GM18505 (cell line): Measurements from ENCODE around the gene LINC00237.

Source experiments
- ATAC-seq: cut with Tn5 transposase; IDR thresholded peaks from one replicate; pipeline ENCODE4 v1.9.1; 2021; ENCODE audit not compliant: unreplicated experiment
- POLR2A ChIP-seq: IDR thresholded peaks from 4 replicates; pipeline ENCODE4 v1.6.1; 2011; ENCODE audit warnings: borderline replicate concordance; ENCODE audit not compliant: insufficient read depth, insufficient read length; ENCODE audit errors: extremely low read depth

Gene LINC00237

GRCh38 chr20:21099751-21100577 lies 6.2 kb downstream of the LINC00237 start:
- TF ChIP-seq POLR2A: no peak
- ATAC-seq: no peak

GRCh38 chr20:21096321-21097043 lies 9.7 kb downstream of the LINC00237 start:
- no peak for ATAC-seq
- TF ChIP-seq POLR2A: no peak

GRCh38 chr20:21092806-21093205 lies 13.4 kb downstream of the LINC00237 start:
- ATAC-seq: no peak
- no peak for TF ChIP-seq POLR2A

GRCh38 chr20:21090721-21091120 lies 15.4 kb downstream of the LINC00237 start:
- ATAC-seq: no peak
- no peak for TF ChIP-seq POLR2A

- no peak for TF ChIP-seq POLR2A
Measured at GRCh38 chr20:21090111-21090618, 16.0 kb downstream of the LINC00237 start.

GRCh38 chr20:21089391-21089790 lies 16.8 kb downstream of the LINC00237 start:
- ATAC-seq: no peak
- TF ChIP-seq POLR2A: no peak

More at GRCh38 chr20:21090111-21090618, 16.0 kb downstream of the LINC00237 start:
- no peak for ATAC-seq

GRCh38 chr20:21087862-21088540 lies 18.2 kb downstream of the LINC00237 start:
- no peak for TF ChIP-seq POLR2A
- ATAC-seq: no peak

- no peak for ATAC-seq
- no peak for TF ChIP-seq POLR2A
Measured at GRCh38 chr20:21083825-21084325, 22.3 kb downstream of the LINC00237 start.

GRCh38 chr20:21082584-21082983 lies 23.6 kb downstream of the LINC00237 start:
- ATAC-seq: no peak
- TF ChIP-seq POLR2A: no peak

- no peak for TF ChIP-seq POLR2A
- ATAC-seq: no peak
Measured at GRCh38 chr20:21077809-21078345, 28.3 kb downstream of the LINC00237 start.

GRCh38 chr20:21076073-21076472 lies 30.1 kb downstream of the LINC00237 start:
- no peak for ATAC-seq
- no peak for TF ChIP-seq POLR2A

- TF ChIP-seq POLR2A: no peak
- ATAC-seq: no peak
Measured at GRCh38 chr20:21075471-21075870, 30.7 kb downstream of the LINC00237 start.
